ENCODE data around the gene MR1. TPM values are rescaled to one million over a fixed set of nuclear protein-coding genes. Genes with fewer than 3 reads are reported as not detected.

Gene MR1
- total and polyA plus RNA-seq, 9 of the 15 experiments (the other 6 are each of a cell fraction or from before 2014, with no cell fraction given) = 9.7 to 21.7 (median 15.6) TPM

- TF ChIP-seq ZNF518B (CRISPR knock-in tag; IDR thresholded peaks at IDR 0.05) (no peak), ZNF41 (CRISPR knock-in tag; conservative IDR thresholded peaks at IDR 0.05) (no peak), ZNF23 (CRISPR knock-in tag; IDR thresholded peaks at IDR 0.05) (no peak), KAT7 (CRISPR knock-in tag; IDR thresholded peaks at IDR 0.05; ENCODE audit: borderline replicate concordance) (0 out of 2 replicates have a peak, but pooled peaks have one; percentile 15), NFATC3 (IDR thresholded peaks at IDR 0.05) (no peak), ZNF76 (CRISPR knock-in tag; IDR thresholded peaks at IDR 0.05; ENCODE audit: borderline replicate concordance) (no peak), NFXL1 (CRISPR knock-in tag; IDR thresholded peaks at IDR 0.05) (no peak), NCOA4 (IDR thresholded peaks at IDR 0.05; ENCODE audit: partially characterized antibody) (no peak), TFE3 (CRISPR knock-in tag; IDR thresholded peaks at IDR 0.05) (no peak), CCNT2 (IDR thresholded peaks at IDR 0.05; ENCODE audit: borderline replicate concordance, extremely low read depth, insufficient read length, low read depth, low read length) (no peak), SNRNP70 (optimal IDR thresholded peaks at IDR 0.05; ENCODE audit: low read depth, low read length) (no peak), CBX8 (IDR thresholded peaks at IDR 0.05; ENCODE audit: borderline replicate concordance, extremely low read depth, low read depth, low read length, poor library complexity, severe bottlenecking) (no peak), SMARCE1 (IDR thresholded peaks at IDR 0.05) (no peak), SMARCA5 (IDR thresholded peaks at IDR 0.05) (no peak), ZNF384 (IDR thresholded peaks at IDR 0.05; ENCODE audit: low read depth, low read length) (no peak)
- TF ChIP-seq, protein P1, sequence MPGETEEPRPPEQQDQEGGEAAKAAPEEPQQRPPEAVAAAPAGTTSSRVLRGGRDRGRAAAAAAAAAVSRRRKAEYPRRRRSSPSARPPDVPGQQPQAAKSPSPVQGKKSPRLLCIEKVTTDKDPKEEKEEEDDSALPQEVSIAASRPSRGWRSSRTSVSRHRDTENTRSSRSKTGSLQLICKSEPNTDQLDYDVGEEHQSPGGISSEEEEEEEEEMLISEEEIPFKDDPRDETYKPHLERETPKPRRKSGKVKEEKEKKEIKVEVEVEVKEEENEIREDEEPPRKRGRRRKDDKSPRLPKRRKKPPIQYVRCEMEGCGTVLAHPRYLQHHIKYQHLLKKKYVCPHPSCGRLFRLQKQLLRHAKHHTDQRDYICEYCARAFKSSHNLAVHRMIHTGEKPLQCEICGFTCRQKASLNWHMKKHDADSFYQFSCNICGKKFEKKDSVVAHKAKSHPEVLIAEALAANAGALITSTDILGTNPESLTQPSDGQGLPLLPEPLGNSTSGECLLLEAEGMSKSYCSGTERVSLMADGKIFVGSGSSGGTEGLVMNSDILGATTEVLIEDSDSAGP (CRISPR knock-in tag; IDR thresholded peaks at IDR 0.05) = no peak
- TF ChIP-seq, protein P2, sequence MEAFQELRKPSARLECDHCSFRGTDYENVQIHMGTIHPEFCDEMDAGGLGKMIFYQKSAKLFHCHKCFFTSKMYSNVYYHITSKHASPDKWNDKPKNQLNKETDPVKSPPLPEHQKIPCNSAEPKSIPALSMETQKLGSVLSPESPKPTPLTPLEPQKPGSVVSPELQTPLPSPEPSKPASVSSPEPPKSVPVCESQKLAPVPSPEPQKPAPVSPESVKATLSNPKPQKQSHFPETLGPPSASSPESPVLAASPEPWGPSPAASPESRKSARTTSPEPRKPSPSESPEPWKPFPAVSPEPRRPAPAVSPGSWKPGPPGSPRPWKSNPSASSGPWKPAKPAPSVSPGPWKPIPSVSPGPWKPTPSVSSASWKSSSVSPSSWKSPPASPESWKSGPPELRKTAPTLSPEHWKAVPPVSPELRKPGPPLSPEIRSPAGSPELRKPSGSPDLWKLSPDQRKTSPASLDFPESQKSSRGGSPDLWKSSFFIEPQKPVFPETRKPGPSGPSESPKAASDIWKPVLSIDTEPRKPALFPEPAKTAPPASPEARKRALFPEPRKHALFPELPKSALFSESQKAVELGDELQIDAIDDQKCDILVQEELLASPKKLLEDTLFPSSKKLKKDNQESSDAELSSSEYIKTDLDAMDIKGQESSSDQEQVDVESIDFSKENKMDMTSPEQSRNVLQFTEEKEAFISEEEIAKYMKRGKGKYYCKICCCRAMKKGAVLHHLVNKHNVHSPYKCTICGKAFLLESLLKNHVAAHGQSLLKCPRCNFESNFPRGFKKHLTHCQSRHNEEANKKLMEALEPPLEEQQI (IDR thresholded peaks at IDR 0.05) = no peak
- TF ChIP-seq, protein P3, sequence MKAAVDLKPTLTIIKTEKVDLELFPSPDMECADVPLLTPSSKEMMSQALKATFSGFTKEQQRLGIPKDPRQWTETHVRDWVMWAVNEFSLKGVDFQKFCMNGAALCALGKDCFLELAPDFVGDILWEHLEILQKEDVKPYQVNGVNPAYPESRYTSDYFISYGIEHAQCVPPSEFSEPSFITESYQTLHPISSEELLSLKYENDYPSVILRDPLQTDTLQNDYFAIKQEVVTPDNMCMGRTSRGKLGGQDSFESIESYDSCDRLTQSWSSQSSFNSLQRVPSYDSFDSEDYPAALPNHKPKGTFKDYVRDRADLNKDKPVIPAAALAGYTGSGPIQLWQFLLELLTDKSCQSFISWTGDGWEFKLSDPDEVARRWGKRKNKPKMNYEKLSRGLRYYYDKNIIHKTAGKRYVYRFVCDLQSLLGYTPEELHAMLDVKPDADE (conservative IDR thresholded peaks at IDR 0.05; ENCODE audit: control insufficient read depth, low read depth, low read length) = no peak
Observed at GRCh38 chr1:181087400-181087901, 53.7 kb downstream of the MR1 start (continued).
